NCI-H1930 (cell line): ENCODE measurements around the gene CMTR1.
A peak's percentile ranks its signal among the peaks of the same experiment; 100 is the strongest.

Experiments
- DNase-seq, 2 experiments: peaks; one replicate each; lab custom pipeline; 2025; lab: John Stamatoyannopoulos, UW

The CMTR1 gene

GRCh38 chr6:37479266-37479854 is 46.3 kb downstream of the CMTR1 start:
- DNase-seq, result no peak

DNA sequence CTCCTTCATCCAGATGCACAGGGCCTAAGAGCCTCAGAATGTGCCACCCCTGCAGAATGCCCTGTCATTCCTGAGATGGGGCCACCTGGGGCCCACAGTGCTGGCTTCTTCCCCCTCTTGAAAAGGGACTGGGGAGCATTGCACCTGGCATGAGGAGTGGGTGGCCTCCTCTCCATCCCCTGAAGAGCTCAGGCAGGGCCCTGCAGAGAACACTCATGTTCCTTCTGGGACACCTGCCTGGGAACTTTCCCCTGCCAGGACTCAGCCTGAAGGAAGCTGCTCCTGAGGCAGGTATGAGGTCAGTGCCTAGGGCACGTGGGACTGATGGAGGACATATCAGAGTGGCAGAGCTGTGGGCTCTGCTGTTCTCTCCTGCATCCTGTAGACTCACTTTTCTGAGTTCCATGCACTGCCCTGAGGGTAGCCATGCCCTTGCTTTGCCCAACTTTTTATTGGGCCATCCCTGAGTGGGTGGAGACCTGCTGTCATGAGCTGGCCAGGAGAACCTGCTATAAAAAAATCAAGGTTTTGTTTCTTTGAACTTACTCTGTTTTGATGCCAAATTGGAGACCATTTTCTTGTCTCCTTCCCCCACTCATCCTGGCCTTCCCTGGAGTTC is 47.2 kb downstream of the CMTR1 start:
- DNase-seq, result no peak

- DNase-seq, result no peak
Measured at GRCh38 chr6:37480951-37481534, 48.0 kb downstream of the CMTR1 start.

DNA sequence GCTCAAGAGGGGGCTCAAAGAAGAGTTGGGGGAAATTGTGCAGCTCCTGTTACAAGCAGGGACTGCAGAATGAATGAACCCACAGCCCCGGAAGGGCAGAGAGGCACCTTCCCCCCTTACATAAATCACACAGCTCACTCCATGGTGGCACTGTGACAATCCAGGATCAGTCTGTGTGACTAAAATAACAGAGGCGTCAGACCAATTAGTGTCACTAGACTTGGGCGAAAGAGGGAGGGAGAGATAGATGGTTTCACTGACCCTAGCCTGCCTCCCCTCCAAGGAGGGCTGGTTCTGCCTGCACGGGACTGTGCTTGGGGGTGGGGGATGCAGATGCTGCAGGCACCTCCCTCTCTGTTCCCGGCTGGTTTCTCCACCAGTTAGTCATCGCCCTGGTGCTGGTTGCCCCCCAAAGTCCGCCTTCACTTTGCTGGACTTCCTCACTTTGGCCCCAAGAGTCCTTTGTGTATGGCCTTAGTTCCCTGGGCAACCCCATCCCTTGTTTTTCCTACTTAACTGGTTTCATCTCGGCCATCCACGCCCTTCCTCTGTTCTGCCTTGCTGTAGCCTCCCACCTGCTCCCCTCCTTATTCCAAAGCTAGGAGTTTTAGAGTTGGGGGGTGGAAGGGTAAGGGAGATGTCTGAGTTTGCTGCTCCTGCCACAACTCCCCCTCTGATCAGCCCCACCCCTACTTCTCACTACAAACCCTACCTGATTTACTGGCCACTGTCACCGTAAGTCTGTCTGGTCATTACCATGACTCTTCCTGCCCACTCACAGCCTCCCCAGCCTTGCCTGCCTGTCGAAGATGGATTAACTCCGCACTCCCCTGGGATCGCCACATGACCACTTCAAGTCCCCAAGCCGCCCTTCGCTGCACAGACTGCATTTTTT is 48.9 kb downstream of the CMTR1 start:
- no peak for DNase-seq

DNA sequence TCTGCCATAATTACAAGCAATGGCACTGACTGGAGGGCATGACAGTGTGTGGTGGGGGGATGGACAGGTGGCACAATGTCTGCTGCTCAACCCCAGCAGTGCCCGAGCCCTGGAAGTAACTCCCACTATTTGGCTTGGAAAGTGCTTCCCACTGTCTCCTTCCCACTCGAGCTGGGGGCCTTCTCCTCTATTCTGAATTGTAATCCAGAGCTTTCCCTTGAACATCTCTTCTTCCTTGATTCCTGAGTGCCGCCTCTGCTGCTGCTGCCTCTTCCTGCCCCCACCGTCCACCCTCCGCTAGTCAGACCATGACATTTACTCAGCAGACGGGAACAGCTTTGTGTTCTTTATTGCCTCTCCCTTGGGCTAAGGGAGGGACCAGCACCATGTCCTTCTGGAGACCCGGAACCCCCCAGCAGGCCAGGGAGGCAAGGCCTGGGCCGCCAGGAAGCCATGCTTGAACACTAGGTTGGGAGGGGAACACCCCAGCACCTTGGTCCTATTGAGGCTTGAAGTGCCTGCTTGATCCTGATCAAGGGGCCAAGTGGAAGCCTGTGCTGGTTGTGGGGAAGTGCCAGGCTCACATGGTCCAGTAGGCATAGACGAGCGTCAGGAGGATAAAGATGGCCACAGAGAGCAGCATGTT is 49.7 kb downstream of the CMTR1 start:
- DNase-seq, result no peak

GRCh38 chr6:37483252-37483901 is 50.4 kb downstream of the CMTR1 start:
- no peak for DNase-seq

DNA sequence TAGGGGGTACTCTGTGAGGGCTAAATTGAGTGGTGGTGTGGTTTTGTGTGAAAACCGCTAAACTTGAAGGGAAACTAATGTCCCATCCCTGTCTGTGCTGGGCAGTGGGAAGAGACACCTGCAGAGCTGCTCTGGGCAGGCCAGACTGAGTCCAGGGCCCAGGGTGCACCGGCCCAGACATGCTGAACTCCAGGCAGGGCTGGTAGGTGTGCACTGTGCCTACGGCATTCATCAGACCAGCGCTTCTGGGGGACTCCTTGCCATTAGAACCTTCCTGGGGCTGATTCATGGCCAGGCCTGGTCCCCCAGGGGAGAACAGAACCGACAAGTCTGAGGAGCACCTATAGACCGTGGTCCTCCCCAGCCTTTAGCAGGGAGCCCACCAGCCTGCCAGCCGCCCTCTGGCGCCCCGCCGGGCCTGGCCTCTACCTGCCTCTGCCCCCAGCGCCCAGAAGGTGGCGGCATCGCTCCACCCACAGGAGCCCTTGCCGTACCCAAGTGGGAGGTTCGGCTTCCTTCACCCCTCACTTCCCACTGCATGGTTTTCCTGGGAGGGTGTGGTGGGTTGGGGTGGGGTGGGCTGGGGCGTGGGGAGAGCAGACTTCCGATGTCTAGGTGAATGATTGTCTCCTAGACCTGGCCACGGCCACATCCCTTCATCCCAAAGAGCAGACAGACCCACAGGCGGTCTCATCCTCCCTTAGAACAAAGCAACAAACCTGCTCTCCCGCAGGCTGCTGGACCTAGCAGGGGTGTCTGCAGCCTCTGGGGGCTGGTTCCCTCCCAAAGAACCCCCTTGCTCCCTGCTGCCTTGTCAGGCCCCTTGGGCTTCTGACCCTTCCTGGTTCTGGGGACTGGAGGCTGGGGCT is 51.1 kb downstream of the CMTR1 start:
- DNase-seq, result peak; percentile 17 to 19

- DNase-seq, result no peak
Measured at GRCh38 chr6:37484786-37485170, 51.8 kb downstream of the CMTR1 start.

DNA sequence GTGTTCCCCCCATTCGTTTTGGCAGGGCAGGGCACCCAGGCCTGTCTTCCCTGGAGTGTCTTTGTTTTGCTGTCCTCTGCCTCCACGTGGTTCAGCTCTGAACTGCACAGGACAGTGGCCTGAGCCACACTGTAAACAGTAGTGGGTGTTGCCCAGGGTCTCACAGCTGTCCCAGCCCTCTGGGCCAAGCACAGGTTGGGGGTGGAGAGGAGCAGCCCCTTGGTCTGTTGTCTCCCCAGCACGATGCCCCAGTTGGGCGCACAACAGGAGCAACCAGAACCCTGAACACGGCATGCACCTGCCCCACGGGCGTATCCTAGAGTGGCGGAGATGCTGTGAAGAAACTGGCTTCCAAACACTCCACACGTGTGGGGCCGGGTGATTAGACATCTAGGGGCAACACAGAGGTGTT is 52.3 kb downstream of the CMTR1 start:
- DNase-seq, result no peak

DNA sequence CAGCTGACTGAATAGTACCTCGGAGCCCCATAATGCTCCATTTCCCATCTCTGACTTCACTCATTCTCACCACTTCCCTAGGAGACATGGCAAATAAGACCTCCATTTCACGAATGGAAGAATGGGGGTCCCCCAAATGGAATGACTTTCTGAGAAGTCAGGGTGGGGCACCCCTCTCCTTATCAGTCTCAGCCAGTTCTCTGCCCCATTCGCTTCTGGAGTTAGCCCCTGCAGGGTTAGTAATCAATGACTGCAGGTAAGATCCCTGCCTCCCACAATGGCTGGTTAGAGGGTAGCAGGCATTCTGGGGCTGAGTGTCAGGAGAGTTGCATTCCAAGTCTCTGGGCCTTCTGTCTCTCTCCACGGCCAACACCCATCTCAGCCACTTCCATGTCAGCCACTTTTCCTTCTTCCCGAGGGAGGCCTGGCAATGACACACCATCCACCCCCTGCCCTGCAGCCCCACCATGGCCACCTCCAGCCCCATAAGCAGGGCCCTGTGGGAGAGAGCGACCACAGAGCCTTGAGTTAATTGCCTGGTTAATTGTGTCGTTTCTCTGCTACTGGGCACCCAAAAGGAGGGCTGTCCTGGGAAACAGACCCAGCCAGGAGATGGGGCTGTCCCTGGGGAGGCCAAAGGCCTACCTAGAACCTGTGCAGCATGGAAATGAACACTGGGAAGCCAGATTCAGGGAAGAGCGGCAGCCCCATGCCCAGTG is 53.3 kb downstream of the CMTR1 start:
- no peak for DNase-seq

- no peak for DNase-seq
Measured at GRCh38 chr6:37487591-37488380, 54.8 kb downstream of the CMTR1 start.

DNA sequence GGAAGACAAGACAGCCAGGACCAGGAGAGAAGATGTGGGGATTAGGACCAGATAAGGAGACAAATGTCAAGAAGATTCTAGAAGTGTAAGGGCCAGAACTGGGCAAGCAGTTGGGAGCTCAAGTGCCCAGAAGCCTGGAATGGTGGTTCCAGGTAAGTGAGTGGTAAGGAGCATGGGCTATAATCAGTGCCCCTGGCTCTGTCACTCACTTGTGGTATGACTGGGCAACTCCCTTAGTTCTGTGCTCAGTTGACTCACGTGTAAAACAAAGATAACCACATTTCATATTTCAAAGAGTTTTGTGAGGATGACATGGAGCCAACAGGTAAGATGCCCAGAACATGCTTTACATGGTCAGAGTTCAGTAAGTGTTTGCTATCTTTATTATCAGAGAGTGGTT is 55.5 kb downstream of the CMTR1 start:
- no peak for DNase-seq

GRCh38 chr6:37489697-37490336 is 56.8 kb downstream of the CMTR1 start:
- DNase-seq, result no peak

GRCh38 chr6:37490536-37491170 is 57.6 kb downstream of the CMTR1 start:
- no peak for DNase-seq

- no peak for DNase-seq
Measured at GRCh38 chr6:37491171-37491829, 58.3 kb downstream of the CMTR1 start.

DNA sequence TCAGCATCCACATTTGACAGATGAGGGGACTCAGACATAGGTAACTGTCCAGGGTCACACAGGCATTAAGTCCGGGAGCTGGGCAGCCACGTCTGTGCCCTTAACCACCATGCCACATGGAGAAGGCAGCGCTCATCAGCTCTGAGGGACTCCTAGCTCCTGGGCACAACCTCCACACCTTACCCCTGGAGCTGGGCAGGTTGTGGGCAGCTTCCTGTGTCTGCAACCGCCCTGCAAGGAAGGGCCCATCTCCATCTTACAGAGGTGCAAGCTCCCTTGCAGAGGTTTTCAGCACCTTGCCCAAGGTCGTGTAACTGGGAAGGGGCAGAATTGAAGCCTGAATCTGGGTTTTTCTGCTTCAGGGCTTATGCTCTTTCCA is 58.8 kb downstream of the CMTR1 start:
- DNase-seq, result no peak

- DNase-seq, result no peak
Measured at GRCh38 chr6:37492236-37492972, 59.4 kb downstream of the CMTR1 start.
